Effector CD8-positive, alpha-beta T cell (primary cell): ENCODE results near the gene POM121.
"Not testable (repeated sequence)": the region's sequence is repeated elsewhere in the genome, so short reads cannot be mapped to it uniquely, and the experiment has no call there.

ENCODE experiments used
- DNase-seq: peaks from one replicate; lab custom pipeline; 2025; lab: John Stamatoyannopoulos, UW
- total RNA-seq, 4 experiments: gene quantifications; one replicate each; lab custom pipeline; 2026; lab: John Stamatoyannopoulos, UW

POM121 gene
- 46.7 to 71.1 (median 60.2) reads per million in 4 experiments for total RNA-seq

DNA sequence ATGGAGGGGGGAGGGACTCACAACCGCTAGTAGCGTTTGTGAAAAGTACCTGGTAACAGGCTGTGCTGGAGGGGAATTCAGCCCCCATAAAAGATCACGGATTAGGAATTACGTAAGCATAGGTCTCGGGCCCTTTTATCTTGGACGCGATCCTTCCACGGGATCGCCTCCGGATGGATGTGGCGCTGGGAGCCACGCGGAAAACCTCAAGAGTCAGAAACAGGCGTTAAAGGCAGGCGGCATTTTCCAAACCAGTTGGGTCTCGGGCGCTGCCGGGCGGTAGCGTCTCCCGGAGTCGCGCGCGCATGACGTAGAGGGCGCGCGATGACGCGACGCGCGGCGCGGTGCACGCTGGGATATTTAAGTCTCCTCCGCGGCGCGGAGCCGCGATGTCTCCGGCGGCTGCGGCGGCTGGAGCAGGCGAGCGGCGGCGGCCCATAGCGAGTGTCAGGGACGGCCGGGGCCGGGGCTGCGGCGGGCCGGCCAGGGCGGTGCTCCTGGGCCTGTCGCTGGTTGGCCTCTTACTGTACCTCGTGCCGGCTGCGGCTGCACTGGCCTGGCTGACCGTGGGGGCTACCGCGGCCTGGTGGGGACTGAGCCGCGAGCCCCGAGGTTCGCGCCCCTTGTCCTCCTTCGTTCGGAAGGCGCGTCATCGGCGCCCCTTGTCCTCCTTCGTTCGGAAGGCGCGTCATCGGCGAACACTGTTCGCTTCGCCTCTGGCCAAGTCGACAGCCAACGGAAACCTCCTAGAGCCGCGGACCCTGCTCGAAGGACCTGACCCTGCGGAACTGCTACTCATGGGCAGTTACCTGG, at the start of gene POM121:
Gene POM121, plus strand, starts transcription at position 363 of the 813 bp plus-strand sequence. Its CDS starts 27 bp downstream, at position 390.
- DNase-seq = peak; percentile 71

DNA sequence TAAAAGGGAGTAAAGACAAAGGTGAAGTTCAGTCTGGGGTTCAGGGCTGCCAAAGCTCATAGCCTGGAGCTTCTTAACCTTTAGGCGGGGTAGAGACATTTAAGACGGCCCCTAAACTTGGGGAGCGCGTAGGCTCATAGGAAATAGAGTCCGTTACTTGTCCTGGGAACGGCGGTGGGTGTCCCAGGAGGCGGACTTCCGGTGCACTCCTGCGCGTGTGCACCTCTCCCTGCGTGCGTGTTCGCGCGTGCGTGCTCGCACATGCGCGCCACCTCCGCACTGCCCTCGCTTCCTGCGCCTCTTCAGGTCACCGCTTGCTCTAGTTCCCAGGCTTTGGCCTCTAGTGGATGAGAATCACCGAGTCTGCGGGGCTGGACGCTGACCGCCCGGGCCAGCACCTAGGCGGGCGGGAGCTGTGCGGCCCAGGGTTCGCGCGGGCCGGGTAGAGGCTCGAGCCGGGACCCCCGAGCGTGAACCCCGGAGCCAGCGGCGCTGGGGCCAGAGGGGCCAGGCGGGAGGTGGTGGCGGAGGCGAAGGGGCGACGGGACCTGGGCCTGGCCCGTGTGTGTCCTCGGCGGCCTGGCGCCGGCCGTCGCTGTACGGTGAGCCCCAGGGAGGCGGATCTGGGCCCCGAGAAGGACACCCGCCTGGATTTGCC, 45.7 kb upstream of the POM121 start:
- DNase-seq = peak; percentile 58

DNA sequence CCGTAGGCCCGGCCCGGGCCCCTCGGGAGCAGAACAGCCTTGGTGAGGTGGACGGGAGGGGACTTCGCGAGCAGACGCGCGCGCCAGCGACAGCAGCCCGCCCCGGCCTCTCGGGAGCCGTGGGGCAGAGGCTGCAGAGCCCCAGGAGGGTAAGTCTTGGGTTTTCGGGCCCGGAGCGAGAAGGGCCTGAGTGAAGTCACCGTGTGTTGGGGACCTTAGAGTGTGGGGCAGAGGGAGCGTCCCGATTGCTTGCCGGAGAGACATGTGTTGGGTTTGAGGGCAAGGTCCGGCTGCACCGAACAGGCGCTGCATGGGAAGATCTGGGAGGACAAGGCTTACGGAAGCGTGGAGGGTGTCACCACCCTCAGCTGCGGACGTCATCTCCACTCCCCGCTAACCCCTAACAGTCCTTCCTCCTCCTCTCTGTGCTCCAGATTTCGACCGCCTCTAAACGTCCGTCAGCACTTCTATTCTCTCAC, 45.1 kb upstream of the POM121 start:
- peak; percentile 4 for DNase-seq

DNA sequence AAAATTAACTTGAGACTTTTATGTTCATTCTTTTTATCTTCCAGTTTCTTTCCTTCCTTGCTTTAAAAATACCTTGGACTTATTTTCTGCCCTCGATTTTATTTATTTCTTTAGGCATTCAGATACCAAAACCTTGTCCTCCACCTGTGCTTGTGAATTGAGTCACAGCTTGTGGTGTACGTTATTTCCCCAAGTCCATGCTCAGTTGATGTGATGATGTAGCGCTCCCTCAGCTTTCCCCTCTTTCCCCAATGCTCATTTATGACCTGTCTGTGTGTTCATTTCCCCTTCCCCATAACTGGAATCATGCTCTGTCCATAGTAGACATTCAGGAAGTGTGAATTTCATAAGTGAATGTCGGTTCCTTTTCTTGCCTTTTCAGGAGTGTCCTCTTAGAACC, 33.1 kb upstream of the POM121 start:
- not testable (repeated sequence) for DNase-seq

DNA sequence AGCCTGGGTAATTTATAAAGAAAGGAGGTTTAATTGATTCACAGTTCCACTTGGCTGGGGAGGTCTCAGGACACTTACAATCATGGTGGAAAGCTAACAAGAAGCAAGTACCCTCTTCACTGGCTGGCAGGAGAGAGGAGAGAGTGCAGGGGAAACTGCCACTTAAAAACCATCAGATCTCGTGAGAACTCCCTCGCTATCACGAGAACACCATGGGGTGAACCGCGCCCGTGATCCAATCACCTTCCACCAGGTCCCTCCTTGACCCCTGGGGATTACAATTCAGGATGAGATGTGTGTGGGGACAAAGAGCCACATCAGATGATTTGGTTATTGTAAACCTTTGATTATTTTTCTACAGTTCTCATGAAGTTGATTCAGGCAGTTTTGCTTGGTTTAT, 20.2 kb upstream of the POM121 start:
- DNase-seq = not testable (repeated sequence)

DNA sequence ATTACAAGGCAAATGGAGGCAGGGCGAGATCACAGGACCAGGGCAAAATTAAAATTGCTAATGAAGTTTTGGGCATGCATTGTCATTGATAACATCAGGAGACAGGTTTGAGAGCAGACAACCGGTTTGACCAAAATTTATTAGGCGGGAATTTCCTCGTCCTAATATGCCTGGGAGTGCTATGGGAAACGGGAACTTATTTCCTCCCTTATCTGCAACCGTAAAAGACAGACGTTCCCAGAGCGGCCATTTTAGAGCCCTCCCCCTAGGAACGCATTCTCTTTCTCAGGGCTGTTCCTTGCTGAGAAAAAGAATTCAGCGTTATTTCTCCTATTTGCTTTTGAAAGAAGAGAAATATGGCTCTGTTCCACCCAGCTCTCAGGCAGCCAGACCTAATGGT, 16.5 kb upstream of the POM121 start:
- DNase-seq = not testable (repeated sequence)

DNA sequence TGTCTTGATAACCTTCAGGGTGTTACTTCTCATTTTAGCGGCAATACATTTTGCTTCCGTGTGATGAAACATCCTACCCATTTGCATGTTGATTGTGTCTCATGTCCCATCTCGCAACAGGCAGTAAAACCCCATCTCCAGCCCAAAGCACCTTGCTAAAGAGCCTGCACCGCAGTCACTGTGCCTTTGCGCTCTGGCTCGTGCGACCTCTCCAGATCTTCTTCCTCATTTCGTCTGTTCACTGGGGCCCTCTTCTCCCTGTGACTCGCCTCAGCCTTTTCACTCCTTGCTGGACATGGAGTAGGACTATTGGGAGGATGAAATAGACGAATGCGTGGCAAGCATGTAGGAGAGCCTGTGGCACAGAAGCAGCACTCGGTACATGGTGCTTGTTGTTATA, 13.5 kb upstream of the POM121 start:
- DNase-seq = not testable (repeated sequence)

DNA sequence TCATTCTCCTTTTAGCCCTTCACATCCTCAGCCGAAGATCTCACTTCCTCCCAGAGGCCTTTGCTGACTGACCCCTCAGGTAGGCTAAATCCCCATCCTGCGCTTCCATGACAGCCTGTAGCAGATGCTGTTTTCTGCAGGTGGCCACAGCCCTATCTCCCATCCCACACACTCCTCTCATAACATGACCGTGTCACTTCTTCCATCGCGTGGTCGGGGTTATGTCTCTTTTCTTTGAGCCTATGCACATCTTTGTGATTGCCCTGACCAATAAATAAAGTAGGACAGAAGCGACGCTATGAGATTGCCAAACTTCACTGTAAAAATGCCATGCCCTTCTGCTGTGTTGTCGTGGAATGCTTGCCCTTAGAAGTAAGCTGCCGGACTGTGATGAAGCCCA, 11.1 kb upstream of the POM121 start:
- not testable (repeated sequence) for DNase-seq

DNA sequence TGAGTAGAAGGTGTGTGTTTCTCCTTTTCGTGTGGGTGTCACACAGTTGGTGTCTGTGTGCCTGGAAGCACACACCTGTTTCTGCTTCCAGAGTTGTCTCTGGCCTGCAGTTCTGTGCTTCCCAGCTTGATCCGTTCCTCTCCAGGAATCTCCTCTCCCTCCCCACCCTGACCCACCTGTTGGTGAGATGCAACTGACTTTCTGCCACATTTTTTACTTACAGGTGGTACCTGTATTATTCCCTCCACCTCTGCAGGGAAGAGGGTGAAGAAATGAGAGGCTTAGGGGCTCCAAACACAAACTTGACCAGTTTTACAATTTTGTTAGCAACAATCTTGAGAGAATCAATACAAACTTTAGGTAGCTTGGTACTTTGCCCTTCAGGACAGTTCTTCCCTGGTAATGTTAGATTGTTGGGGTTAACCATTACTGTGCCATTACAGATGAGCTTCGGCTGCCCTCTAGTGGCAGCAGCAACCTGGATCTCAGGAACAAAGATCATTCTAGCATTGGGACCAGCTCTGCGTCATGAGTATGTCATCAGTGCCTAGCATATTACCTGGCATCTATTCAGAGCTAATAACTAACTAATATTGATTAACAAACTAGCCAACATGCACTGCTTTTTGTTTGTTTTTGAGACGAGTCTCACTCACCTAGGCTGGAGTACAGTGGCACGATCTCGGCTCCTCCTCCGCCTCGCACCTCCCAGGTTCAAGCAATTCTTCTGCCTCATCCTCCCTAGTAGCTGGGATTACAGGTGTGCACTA, 10.0 kb upstream of the POM121 start:
- peak; percentile 14 for DNase-seq

DNA sequence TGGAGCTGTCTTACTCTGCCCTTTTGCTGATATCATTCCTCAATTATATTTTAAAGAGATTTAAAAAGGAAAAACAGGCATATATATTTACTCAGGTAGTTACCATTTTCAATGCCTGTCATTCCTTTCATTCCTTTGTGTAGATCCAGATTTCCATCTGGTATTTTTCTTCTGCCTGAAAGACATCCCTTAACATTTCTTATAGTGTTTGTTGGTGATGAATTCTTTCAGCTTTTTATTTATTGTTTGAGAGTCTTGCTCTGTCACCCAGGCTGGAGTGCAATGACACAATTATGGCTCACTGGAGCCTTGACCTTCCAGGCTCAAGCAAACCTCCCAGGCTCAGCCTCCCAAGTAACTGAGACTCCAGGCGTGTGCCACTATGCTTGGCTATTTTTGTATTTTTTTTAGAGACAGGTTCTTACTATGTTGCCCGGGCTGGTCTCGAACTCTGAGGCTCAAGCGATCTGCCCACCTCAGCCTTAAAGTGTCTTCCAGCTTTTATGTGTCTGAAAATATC, 5.6 kb upstream of the POM121 start:
- DNase-seq = no peak

DNA sequence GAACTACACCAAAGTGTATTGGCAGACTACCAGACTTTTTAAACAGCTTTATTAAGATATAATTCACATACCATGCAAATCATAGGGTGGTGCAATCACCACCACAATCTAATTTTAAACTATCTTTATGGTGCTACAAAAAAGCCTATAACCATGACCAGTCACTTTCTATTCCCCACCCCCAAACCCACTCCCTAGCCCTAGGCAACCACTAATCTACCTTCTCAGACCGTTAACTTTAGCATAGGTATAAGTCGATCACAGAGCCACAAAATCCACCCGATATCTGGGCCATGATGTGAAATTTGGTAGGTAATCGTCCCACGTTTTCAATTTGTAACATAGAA, 536 bp upstream of the POM121 start:
- DNase-seq = no peak

DNA sequence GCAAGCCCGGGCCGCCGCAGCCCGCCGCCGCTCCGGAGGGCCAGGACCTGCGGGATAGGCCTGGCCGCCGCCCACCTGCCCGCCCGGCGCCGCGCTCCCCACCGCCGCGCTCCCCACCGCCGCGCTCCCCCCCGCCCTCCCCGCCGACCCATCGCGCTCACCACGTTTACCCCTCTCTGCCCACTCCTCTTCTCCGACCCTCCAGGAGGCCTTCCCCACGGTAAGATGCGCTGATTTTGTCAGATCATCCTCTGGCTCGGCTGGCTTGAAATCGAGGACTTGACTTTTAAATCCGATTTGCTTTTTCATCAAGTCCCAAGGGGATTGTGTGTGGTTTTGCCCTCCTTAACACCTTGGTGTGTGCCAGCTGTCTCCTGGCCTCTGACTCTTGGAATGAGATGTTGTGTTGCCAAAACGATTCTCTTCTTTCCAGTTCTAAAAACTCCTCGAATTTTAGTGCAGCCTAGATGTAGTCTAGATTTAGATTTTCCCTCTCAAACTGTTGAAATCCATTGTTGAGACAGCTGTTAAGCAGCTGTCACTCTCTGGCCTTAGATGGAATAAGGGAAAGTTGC, 738 bp downstream of the POM121 start:
- DNase-seq = no peak

DNA sequence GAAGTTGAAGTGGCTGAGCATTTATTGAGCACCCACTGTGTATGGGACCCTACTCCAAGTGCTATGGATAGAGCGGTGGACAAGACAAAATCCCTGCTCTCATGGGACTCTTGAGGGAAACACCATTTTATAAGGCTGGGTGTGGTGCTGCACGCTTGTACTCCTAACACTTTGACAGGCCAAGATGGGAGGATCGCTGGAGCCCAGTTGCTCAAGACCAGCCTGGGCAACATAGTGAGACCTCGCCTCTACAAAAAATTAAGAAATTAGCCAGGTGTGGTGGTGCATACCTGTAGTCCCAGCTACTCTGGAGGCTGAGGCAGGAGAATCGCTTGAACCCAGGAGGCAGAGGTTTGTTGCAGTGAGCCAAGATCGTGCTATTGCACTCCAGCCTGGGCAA, 2.9 kb downstream of the POM121 start:
- not testable (repeated sequence) for DNase-seq

DNA sequence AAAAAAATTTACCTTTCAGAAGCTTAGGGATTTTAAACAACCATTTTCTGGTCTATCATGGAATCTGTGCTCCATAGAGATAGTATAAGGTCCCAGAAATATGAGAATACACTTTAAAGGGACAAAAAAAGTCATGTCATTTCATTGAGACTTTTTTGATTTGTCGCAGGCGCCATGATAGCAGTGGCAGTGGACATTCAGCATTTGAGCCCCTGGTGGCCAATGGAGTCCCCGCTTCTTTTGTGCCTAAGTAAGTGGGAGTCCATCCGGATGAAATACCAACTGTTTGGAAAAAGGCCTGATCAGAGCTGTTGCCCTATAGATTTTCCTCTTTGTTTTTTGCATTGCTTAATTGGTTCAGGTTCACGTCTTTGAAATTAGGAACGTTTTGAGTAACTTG, 3.3 kb downstream of the POM121 start:
- not testable (repeated sequence) for DNase-seq

DNA sequence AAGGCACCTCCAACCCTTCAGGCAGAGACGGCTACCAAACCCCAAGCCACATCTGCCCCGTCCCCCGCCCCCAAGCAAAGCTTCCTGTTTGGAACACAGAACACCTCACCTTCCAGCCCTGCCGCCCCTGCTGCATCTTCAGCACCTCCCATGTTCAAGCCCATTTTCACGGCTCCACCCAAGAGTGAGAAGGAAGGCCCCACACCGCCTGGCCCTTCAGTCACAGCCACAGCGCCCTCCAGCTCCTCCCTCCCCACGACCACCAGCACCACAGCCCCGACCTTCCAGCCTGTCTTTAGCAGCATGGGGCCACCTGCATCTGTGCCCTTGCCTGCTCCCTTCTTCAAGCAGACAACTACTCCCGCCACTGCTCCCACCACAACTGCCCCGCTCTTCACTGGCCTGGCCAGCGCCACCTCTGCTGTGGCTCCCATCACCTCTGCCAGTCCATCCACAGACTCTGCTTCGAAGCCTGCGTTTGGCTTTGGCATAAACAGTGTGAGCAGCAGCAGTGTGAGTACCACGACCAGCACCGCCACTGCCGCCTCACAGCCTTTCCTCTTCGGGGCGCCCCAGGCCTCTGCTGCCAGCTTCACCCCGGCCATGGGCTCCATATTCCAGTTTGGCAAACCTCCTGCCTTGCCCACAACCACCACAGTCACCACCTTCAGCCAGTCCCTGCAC, 17.3 kb downstream of the POM121 start:
- DNase-seq = not testable (repeated sequence)

DNA sequence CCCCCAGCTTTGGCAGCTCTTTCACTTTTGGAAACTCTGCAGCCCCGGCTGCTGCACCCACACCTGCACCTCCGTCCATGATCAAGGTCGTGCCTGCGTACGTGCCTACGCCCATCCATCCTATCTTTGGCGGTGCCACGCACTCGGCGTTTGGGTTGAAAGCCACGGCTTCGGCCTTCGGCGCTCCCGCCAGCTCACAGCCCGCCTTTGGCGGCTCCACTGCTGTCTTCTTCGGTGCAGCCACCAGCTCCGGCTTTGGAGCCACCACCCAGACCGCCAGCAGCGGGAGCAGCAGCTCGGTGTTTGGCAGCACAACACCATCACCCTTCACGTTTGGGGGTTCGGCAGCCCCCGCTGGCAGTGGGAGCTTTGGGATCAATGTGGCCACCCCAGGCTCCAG, 18.1 kb downstream of the POM121 start:
- not testable (repeated sequence) for DNase-seq

DNA sequence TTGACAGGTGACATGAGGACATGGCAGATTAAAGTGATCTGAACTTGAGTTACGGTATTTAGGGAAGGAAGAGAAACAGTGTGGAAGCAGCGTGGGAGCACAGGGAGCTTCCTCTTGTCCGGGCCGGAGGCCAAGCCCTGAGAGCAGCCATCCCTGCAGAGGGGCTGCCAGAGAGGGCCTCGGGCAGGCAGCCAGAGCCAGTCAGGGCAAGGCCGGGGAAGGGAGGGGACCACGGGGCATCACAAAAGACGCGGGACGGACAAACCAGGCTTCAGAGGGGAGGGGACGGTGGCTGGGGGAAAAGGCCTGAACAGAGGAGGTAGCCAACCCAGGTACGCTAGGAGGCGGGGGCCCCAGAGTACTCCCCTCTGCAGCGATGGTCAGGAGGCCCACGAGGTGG, 20.0 kb downstream of the POM121 start:
- DNase-seq = not testable (repeated sequence)

DNA sequence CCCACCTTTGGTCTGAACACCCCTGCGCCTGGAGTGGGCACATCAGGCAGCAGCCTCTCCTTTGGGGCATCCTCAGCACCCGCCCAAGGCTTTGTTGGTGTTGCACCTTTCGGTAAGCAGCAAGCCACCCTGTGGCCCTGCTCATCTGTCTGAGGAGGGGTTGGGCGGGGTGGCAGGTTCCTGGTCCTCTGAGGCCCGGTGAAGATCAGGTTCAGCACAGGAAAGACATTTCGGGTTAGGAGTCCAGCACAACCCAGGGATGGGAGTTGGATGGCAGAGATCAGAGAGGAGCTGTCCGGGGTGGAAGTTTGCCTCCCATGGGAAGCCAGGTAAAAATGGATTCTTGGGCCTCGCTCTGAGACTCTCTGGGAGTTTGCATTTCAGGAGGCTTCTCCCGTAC, 20.7 kb downstream of the POM121 start:
- not testable (repeated sequence) for DNase-seq

DNA sequence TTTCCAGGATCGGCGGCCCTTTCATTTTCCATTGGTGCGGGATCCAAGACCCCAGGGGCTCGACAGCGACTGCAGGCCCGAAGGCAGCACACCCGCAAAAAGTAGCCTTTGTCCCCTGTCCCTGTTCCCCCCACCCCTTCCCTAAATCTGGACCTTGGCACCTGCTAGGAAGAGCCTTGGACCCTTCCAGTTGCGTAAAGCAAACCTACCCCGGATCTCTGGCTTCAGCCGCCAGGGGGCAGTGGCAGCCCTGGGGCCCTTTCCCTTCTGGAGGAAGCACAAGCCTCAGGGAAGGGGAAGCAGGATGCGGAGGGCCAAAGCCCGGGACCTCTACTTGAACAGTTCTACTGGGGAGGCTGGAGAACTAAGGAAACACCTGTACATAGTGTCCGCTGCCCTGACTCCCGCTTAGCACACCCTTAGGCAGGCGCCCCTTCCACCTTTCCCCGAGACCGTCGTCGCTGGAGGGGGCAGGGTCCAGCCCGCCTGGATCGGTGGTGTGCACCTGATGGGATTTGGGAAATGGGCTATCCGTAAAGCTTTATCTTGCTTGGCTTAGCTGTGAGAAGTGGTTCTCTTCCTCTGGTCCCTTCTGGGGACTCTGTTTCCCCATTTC, 21.3 kb downstream of the POM121 start:
- not testable (repeated sequence) for DNase-seq

DNA sequence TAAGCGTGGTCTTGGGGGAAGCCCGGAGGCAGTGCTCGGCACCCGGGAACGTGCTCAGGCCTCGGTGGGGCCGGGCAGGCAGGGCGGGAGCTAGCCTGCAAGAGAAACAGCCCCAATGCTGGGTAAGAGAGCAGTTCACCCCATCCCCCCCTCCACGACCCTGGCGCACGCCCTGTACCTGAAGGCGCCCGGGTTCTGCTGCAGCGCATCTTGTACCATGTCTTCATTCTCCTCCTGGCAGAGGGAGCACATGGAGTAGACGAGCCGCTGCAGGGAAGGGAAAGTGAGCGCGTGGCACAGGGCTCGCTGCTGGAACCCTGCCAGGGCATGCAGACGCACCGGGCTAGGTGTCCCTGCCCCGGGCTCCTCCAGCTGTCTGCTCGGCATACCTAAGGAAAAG, 23.8 kb downstream of the POM121 start:
- DNase-seq = not testable (repeated sequence)

DNA sequence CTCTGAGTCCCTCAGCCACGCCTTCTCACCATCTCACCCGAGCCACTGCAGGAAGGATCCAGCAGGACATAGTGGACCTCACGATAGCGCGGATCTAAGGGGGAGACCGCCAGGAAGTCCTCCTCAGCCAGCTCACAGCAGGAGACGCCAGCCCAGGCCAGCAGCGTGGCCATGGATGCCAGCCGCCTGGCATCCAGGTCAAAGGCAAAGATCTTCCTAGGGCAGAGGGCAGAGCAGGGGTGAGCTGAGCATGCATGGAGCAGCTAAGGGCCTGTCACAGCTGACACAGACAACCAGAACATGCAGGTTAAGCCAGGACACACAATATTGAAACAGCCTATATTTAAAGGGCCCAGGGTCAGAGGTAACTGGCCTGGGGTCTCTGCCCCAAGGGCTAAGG, 24.4 kb downstream of the POM121 start:
- DNase-seq = not testable (repeated sequence)
